HFFc6 (cell line): ENCODE results near the gene DNAH11. TPM values are rescaled to one million over a fixed set of nuclear protein-coding genes. Genes with fewer than 3 reads are reported as not detected.

ENCODE experiments used
- DNase-seq: peaks from one replicate; pipeline ENCODE4 v3.0.0-alpha.2; 2018
- H3K27ac Mint-ChIP-seq: 2 replicates; pipeline ENCODE4 v1.8.0; 2020; ENCODE audit warnings: mild to moderate bottlenecking, mixed read lengths
- H3K27me3 Mint-ChIP-seq: 2 replicates; pipeline ENCODE4 v1.8.0; 2021; ENCODE audit warnings: mild to moderate bottlenecking, moderate library complexity, mixed read lengths; ENCODE audit not compliant: insufficient read depth
- H3K36me3 Mint-ChIP-seq: 2 replicates; pipeline ENCODE4 v1.8.0; 2021; ENCODE audit warnings: low read depth, mixed read lengths
- H3K4me1 Mint-ChIP-seq: 2 replicates; pipeline ENCODE4 v1.8.0; 2020; ENCODE audit warnings: low read depth, mixed read lengths
- H3K4me3 Mint-ChIP-seq: 2 replicates; pipeline ENCODE4 v1.8.0; 2020; ENCODE audit warnings: mild to moderate bottlenecking, moderate library complexity, mixed read lengths
- H3K9me3 Mint-ChIP-seq: 2 replicates; pipeline ENCODE4 v1.8.0; 2020; ENCODE audit warnings: mild to moderate bottlenecking, mixed read lengths
- total RNA-seq, 6 experiments: library from RNA; stranded (reverse); fragmentation: NEBNext Ultra II Directional; extraction: Animal tissue kit (Norgen Biotek cat#: 25700); gene quantifications; 2 replicates in 1 of 6; 3 replicates in 5 of 6; pipeline ENCODE4 v1.2.3, GENCODE V29; 2021
- TF ChIP-seq, protein P1 (sequence below): fragments of 200-600 bp; sonication (generic); IDR thresholded peaks from 2 replicates; pipeline ENCODE4 v1.5.0; 2021; ENCODE audit warnings: antibody characterized with exemption, mild to moderate bottlenecking

Gene DNAH11
- total RNA-seq, 6 experiments from 2014 or later = 1.2 to 2.4 (median 2.1) TPM

DNA sequence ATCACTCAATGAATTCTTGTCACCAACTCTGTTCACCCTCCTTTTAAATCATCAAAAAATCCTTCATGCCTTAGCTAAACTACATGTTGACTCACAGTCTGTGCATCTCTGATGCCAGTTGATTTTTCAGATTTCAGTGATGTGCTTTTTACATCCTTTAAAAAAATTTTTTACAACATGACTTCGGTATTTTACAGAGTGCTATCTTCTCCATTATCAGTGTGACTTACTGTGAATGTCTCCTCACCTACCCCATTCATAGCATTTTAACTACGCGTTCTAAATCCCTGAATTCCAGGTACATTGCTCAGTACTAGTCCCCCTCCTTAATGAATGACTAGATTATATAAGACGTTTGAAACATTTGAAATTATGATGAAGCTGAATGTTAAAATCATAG is 98.7 kb downstream of the DNAH11 start:
- no peak for DNase-seq
- Mint-ChIP-seq H3K4me3 (no peak overlapping the region), H3K27me3 (peaks cover 2% of the 10 kb centered on the region), H3K4me1 (no peaks in the 10 kb centered on the region), H3K9me3 (no peaks in the 10 kb centered on the region; the same call in 1 of the 2 replicates), H3K27ac (no peak overlapping the region), H3K36me3 (no peaks in the 10 kb centered on the region)
- TF ChIP-seq, protein P1, sequence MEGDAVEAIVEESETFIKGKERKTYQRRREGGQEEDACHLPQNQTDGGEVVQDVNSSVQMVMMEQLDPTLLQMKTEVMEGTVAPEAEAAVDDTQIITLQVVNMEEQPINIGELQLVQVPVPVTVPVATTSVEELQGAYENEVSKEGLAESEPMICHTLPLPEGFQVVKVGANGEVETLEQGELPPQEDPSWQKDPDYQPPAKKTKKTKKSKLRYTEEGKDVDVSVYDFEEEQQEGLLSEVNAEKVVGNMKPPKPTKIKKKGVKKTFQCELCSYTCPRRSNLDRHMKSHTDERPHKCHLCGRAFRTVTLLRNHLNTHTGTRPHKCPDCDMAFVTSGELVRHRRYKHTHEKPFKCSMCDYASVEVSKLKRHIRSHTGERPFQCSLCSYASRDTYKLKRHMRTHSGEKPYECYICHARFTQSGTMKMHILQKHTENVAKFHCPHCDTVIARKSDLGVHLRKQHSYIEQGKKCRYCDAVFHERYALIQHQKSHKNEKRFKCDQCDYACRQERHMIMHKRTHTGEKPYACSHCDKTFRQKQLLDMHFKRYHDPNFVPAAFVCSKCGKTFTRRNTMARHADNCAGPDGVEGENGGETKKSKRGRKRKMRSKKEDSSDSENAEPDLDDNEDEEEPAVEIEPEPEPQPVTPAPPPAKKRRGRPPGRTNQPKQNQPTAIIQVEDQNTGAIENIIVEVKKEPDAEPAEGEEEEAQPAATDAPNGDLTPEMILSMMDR = no peak

DNA sequence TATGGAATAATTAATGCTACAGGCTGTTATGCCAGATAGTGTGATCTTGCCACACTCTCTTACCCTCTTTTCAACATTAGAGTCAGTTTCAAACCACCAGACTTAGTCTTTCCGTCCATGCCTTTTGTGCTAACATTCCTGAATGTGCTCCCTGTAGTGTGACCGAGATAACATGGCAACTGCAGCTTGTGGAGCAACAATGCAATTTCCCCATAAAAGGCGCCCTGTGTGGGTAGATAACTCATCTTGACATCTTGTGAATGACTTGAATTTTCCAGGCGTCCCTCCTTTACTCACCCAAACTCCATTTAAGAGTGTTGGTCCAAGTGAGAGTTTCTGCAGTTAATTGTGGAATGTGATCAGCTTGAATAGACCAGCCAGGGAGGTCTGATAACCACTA is 99.6 kb downstream of the DNAH11 start:
- Mint-ChIP-seq H3K4me1 (no peaks in the 10 kb centered on the region), H3K27ac (no peak overlapping the region), H3K36me3 (no peaks in the 10 kb centered on the region), H3K27me3 (peaks cover 2% of the 10 kb centered on the region), H3K4me3 (no peak overlapping the region), H3K9me3 (peaks cover 5% of the 10 kb centered on the region)
- TF ChIP-seq, protein P1 = no peak
- no peak for DNase-seq

DNA sequence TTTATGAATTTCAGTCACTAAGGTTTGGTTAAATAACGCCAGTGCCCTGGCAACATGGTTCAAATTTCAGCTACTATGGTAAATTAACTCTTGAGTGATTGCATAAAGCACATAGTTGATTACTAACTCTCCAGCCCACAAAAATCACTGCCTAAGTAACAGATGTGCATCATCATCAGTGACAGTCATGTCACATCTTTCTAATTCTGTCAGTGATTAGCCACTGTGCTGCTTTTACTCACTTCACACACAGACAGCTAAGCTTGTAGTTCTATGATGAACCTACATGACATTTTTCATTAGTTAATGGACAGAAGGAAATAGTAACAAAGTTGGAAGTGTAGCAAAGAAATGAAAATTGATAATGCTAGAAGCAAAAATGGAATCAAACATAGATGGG is 108.9 kb downstream of the DNAH11 start:
- Mint-ChIP-seq H3K27ac (no peak overlapping the region), H3K27me3 (no peaks in the 10 kb centered on the region; the same call in 1 of the 2 replicates), H3K4me3 (no peak overlapping the region), H3K4me1 (no peaks in the 10 kb centered on the region), H3K36me3 (no peaks in the 10 kb centered on the region), H3K9me3 (peaks cover 10% of the 10 kb centered on the region)
- TF ChIP-seq, protein P1 = no peak
- DNase-seq = no peak

DNA sequence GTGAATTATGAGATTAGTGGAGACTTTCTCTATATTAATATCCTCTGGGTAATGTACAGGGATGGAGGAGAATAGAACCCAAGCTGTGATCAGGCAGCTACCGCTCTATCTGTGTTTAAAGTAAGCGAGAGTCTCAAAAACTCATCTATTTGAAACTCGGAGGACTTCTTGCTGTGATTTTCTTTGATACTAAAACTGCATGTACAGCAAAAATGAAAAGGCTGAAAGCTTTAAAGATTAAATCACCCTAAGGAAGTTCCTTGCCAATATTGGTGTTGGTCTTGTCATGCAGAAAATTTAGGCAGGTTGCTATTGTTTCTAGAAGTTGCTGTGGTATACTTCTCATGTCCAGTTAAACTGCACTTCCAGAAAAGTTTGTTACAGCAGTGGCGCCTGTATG is 110.8 kb downstream of the DNAH11 start:
- TF ChIP-seq, protein P1 = no peak
- DNase-seq = no peak
- Mint-ChIP-seq H3K4me3 (no peak overlapping the region), H3K4me1 (no peaks in the 10 kb centered on the region), H3K27me3 (peaks cover 1% of the 10 kb centered on the region; the same call in 1 of the 2 replicates), H3K9me3 (no peaks in the 10 kb centered on the region; the same call in 1 of the 2 replicates), H3K27ac (no peak overlapping the region), H3K36me3 (no peaks in the 10 kb centered on the region)

DNA sequence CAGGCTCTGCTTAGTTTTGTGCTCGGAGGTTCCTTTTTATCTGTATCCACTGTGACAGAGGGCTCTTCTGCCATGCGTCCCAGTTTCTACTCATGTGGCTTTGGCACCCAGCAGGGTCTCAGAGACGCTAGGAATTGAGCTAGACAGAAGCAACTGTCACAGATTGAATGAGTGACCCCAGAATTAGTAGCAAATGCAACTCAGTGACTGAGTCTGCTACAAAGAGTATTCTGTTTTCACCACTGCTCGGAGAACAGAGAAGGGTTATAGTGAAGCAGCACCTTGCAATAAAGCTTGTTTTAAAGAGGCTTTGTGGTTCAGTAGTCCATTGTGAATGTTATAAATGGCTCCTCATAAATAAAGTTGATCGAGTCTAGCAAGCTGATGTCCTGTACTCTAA is 113.2 kb downstream of the DNAH11 start:
- Mint-ChIP-seq H3K27ac (no peak overlapping the region), H3K4me1 (no peaks in the 10 kb centered on the region), H3K4me3 (no peak overlapping the region), H3K27me3 (peaks cover 1% of the 10 kb centered on the region; the same call in 1 of the 2 replicates), H3K36me3 (no peaks in the 10 kb centered on the region), H3K9me3 (no peaks in the 10 kb centered on the region; the same call in 1 of the 2 replicates)
- TF ChIP-seq, protein P1 = no peak
- no peak for DNase-seq

DNA sequence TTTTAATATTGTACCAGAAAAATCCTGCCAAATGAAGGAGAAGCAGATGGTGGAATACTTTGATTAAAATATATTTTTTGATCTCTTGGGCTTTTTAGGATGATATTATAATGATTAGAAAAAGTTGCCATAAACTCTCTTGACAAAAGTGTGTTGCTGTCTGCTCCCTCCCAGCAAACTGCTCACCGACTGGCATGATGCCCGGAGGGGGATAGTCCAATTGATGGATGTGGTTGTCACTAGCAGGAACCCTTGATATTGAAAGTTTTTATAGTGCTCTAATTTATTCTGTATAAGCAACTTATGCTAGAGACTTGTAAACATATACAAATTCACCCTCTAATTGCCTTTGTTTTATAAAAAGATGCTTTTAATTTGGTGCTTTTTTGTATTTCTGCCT is 114.0 kb downstream of the DNAH11 start:
- no peak overlapping the region for H3K27ac Mint-ChIP-seq
- peaks cover 1% of the 10 kb centered on the region; the same call in 1 of the 2 replicates for H3K27me3 Mint-ChIP-seq
- no peaks in the 10 kb centered on the region for H3K36me3 Mint-ChIP-seq
- no peak for DNase-seq
- peaks cover 5% of the 10 kb centered on the region; the same call in 1 of the 2 replicates for H3K9me3 Mint-ChIP-seq
- H3K4me3 Mint-ChIP-seq = no peak overlapping the region
- H3K4me1 Mint-ChIP-seq = no peaks in the 10 kb centered on the region
- TF ChIP-seq, protein P1 = no peak
